Tibial nerve (tissue), 3 donors: ENCODE data around the gene WDR27.

Experiments
- POLR2A ChIP-seq, 2 donors: fragments of 450-650 bp; IDR thresholded peaks; one replicate each; pipeline ENCODE4 v1.6.1; 2017; ENCODE audit warnings: antibody characterized with exemption in 2 of 2, mild to moderate bottlenecking in 2 of 2, moderate library complexity in 2 of 2
- TF ChIP-seq, protein P1 (sequence below), 5 experiments: fragments of 200-600 bp in 3 of 5; fragments of 450-650 bp in 2 of 5; sonication (generic) in 3 of 5; IDR thresholded peaks; one replicate each; pipeline ENCODE4 v1.5.1; 2016 to 2019; ENCODE audit warnings: antibody characterized with exemption in 5 of 5, mild to moderate bottlenecking in 3 of 5, moderate library complexity in 2 of 5

DNA sequence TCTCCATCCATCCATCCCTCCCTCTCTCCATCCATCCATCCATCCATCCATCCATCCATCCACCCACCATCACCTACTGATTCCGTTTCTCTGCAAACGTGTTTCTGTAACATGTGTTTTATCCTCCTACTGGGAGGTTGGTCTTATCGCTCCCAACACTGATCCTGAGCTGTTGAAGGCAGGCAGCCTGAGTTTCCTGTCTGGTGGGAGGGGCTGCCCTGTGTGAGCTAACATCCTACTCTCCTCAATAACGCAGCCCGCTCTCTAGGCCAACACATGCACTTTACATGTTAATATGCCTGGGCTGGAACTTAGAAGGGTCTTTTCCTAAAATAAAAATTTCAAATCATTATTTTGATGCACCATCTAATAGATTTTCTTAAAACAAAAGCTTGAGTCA is 126.5 kb downstream of the WDR27 start:
- TF ChIP-seq, protein P1, sequence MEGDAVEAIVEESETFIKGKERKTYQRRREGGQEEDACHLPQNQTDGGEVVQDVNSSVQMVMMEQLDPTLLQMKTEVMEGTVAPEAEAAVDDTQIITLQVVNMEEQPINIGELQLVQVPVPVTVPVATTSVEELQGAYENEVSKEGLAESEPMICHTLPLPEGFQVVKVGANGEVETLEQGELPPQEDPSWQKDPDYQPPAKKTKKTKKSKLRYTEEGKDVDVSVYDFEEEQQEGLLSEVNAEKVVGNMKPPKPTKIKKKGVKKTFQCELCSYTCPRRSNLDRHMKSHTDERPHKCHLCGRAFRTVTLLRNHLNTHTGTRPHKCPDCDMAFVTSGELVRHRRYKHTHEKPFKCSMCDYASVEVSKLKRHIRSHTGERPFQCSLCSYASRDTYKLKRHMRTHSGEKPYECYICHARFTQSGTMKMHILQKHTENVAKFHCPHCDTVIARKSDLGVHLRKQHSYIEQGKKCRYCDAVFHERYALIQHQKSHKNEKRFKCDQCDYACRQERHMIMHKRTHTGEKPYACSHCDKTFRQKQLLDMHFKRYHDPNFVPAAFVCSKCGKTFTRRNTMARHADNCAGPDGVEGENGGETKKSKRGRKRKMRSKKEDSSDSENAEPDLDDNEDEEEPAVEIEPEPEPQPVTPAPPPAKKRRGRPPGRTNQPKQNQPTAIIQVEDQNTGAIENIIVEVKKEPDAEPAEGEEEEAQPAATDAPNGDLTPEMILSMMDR (IDR thresholded peaks at IDR 0.05) = no peak
- no peak for TF ChIP-seq POLR2A (IDR thresholded peaks at IDR 0.05)
